Measurements from ENCODE around the gene PPIP5K2.

DNA sequence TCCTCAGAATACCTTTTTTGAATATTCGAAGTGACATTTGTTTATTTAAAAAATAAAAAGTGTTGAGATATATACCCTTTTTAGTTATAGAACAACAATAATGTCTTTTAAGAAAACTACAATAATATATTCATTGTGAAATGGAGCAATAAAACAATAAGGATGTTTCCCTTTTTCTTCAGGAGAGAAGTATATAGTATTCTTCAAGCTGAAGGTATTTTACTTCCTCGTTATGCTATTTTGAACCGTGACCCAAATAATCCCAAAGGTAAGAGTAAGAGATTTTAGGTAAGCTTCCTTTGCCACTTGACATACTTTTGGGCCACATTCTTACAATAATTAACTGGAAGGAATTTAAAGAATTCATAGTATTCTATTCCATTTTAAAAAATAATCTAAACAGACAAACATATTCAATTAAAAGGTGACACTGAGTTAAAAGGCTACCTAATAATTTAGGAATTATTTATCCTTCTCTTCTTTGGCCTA lies 18.1 kb downstream of the PPIP5K2 start:
- TF ChIP-seq, protein P1, sequence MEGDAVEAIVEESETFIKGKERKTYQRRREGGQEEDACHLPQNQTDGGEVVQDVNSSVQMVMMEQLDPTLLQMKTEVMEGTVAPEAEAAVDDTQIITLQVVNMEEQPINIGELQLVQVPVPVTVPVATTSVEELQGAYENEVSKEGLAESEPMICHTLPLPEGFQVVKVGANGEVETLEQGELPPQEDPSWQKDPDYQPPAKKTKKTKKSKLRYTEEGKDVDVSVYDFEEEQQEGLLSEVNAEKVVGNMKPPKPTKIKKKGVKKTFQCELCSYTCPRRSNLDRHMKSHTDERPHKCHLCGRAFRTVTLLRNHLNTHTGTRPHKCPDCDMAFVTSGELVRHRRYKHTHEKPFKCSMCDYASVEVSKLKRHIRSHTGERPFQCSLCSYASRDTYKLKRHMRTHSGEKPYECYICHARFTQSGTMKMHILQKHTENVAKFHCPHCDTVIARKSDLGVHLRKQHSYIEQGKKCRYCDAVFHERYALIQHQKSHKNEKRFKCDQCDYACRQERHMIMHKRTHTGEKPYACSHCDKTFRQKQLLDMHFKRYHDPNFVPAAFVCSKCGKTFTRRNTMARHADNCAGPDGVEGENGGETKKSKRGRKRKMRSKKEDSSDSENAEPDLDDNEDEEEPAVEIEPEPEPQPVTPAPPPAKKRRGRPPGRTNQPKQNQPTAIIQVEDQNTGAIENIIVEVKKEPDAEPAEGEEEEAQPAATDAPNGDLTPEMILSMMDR (IDR thresholded peaks at IDR 0.05) = no peak
- TF ChIP-seq POLR2AphosphoS5 (IDR thresholded peaks at IDR 0.05; ENCODE audit: insufficient read depth in 1 of 2, low read depth in 1 of 2) (no peak), POLR2A (IDR thresholded peaks at IDR 0.05) (no peak)
